Mesenteric fat pad (tissue), 1 donor: Measurements from ENCODE around the gene BOLL. TPM values are rescaled to one million over a fixed set of nuclear protein-coding genes. Genes with fewer than 3 reads are reported as not detected.
"Not testable (repeated sequence)": the region's sequence is repeated elsewhere in the genome, so short reads cannot be mapped to it uniquely, and the experiment has no call there.

ENCODE experiments used
- DNase-seq: peaks from one replicate; pipeline ENCODE4 v3.0.0-alpha.2; 2020; ENCODE audit warnings: low spot score
- total RNA-seq: library from RNA; stranded (reverse); fragmentation: NEBNext Ultra II Directional; extraction: Animal tissue kit (Norgen Biotek cat#: 25700); gene quantifications from one replicate; pipeline ENCODE4 v1.2.1, GENCODE V29; 2021
- donor health status: DM: yes; HTN: yes; CAD: no.

BOLL gene
- total RNA-seq, 1 donor from 2014 or later: not detected

GRCh38 chr2:197707316-197708213, 77.6 kb downstream of the BOLL start:
- DNase-seq: no peak

GRCh38 chr2:197706839-197707207, 78.3 kb downstream of the BOLL start:
- no peak for DNase-seq

- no peak for DNase-seq
These were observed 78.9 kb downstream of the BOLL start for GRCh38 chr2:197705912-197706838.

- DNase-seq: peak; percentile 98
These were observed 79.8 kb downstream of the BOLL start, which contains the start of gene MARS2 for GRCh38 chr2:197705121-197705911. TSS of gene MARS2 (plus strand) at chr2:197705369. CDS start at chr2:197705406, 37 bp downstream.

- DNase-seq: no peak
These were observed 80.5 kb downstream of the BOLL start for GRCh38 chr2:197704434-197705120.

- DNase-seq: no peak
These were observed 84.2 kb downstream of the BOLL start for GRCh38 chr2:197700960-197701359.

GRCh38 chr2:197699724-197700123, 85.4 kb downstream of the BOLL start:
- not testable (repeated sequence) for DNase-seq

- not testable (repeated sequence) for DNase-seq
These were observed 88.5 kb downstream of the BOLL start for GRCh38 chr2:197696571-197696970.

GRCh38 chr2:197695971-197696370, 89.1 kb downstream of the BOLL start:
- DNase-seq: not testable (repeated sequence)

- DNase-seq: not testable (repeated sequence)
These were observed 89.9 kb downstream of the BOLL start for GRCh38 chr2:197695206-197695605.

GRCh38 chr2:197677483-197677882, 107.6 kb downstream of the BOLL start:
- no peak for DNase-seq

GRCh38 chr2:197677056-197677455, 108.1 kb downstream of the BOLL start:
- DNase-seq: no peak

Other genes starting within 250 kb of the BOLL start
- gene RFTN2, start 109.7 kb downstream of the BOLL start, total RNA-seq: 6.8 TPM
- 8.0 TPM for gene MARS2, start 80.0 kb downstream of the BOLL start, total RNA-seq
- gene PLCL1, start 19.3 kb upstream of the BOLL start, total RNA-seq: 3.6 TPM